Esophagus squamous epithelium (tissue), 5 donors: Measurements from ENCODE around the gene RAPGEF4. TPM values are rescaled to one million over a fixed set of nuclear protein-coding genes. Genes with fewer than 3 reads are reported as not detected.
A peak's percentile ranks its signal among the peaks of the same experiment; 100 is the strongest.

ENCODE experiments used
- DNase-seq: peaks from one replicate; lab custom pipeline; 2025; lab: John Stamatoyannopoulos, UW
- H3K27ac ChIP-seq, 4 donors: fragments of 200-600 bp; sonication (generic); one replicate each; pipeline ENCODE4 v1.5.1; 2016 to 2019; ENCODE audit warnings: mild to moderate bottlenecking in 1 of 4
- H3K27me3 ChIP-seq, 4 donors: fragments of 200-600 bp; sonication (generic); 1 replicate in 3 of 4; 2 replicates in 1 of 4; pipeline versions ENCODE4 v1.5.1 to v1.6.0; 2017 to 2021; ENCODE audit warnings: antibody characterized with exemption in 1 of 4
- H3K36me3 ChIP-seq, 3 donors: fragments of 200-600 bp; sonication (generic); one replicate each; pipeline ENCODE4 v1.5.1; 2016 to 2019
- H3K4me1 ChIP-seq, 3 donors: fragments of 200-600 bp; sonication (generic); one replicate each; pipeline ENCODE4 v1.5.1; 2017 to 2019
- H3K4me3 ChIP-seq, 4 donors: fragments of 200-600 bp; sonication (generic); 1 replicate in 3 of 4; 2 replicates in 1 of 4; pipeline ENCODE4 v1.5.1; 2016 to 2019; ENCODE audit warnings: mild to moderate bottlenecking in 2 of 4, moderate library complexity in 1 of 4
- H3K9me3 ChIP-seq, 3 donors: fragments of 200-600 bp; sonication (generic); one replicate each; pipeline ENCODE4 v1.5.1; 2016 to 2019
- CTCF ChIP-seq, 6 experiments: fragments of 450-650 bp in 4 of 6; fragments of 200-600 bp in 2 of 6; sonication (generic) in 2 of 6; IDR thresholded peaks; one replicate each; pipeline ENCODE4 v1.5.1; 2016 to 2019; ENCODE audit warnings: antibody characterized with exemption in 6 of 6, mild to moderate bottlenecking in 4 of 6, moderate library complexity in 4 of 6
- POLR2A ChIP-seq, 4 donors: fragments of 450-650 bp; IDR thresholded peaks; one replicate each; pipeline ENCODE4 v1.6.1; 2017; ENCODE audit warnings: antibody characterized with exemption in 4 of 4, mild to moderate bottlenecking in 4 of 4, moderate library complexity in 3 of 4
- WGBS, 2 donors: methylation state at CpG; one replicate each; pipeline ENCODE4 v1.1.5; 2018; 5-methylcytosine and 5-hydroxymethylcytosine counted together
- intact Hi-C: fragments of 100-400 bp; cut with DNase I; formaldehyde crosslinking; loops from one replicate; pipeline ENCODE4 v1.15.0; 2022
- total RNA-seq, 4 donors: library from RNA; depleted of rRNA; stranded (reverse); fragments of >200 nt; gene quantifications; one replicate each; pipeline ENCODE4 v1.1.0, GENCODE V29; 2016
- donor health status: DM: yes; HTN: yes; CAD: no.

The RAPGEF4 gene
- total RNA-seq, 4 donors from 2014 or later: 2.6 to 11.1 (median 2.9) TPM

DNA sequence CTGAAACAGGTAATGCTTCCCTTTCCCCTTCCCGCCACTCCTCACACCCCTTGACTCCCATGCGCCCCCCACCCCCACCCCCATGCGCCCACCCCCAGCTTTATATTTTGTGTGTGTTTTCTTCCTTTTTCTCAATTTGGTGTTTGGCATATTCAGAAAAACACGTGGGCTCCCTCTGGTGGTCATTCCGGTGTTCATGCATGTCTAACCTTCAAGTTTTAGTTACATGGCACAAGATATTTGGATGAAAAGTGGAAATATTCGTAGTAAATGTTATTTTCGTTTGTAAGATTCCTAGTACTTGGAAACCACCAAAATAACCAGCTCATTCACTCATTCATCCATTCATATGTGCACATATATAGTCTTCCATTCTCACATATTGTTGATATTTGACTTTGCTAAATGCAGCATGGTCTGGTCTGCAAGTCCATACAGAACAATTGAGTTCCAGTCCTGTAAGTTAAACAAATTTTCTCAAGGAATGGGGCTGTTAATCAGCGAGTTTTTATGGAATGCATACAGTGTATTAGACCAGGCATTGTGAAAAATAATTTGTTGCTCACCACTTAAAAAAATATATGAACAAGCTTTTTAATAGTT is 196.4 kb downstream of the RAPGEF4 start:
- peak overlapping the region in 3 of 4 donors; percentile 57 to 81 (median 66) for H3K27ac ChIP-seq
- H3K4me3 ChIP-seq: peak overlapping the region in 3 of 4 donors; percentile 4 to 49 (median 9)
- H3K4me1 ChIP-seq: peaks cover 0 to 52% (median 24%) of the 10 kb centered on the region in 3 donors
- peak; percentile 55 to 83 (median 66) for TF ChIP-seq CTCF (IDR thresholded peaks at IDR 0.05)
- no peak for TF ChIP-seq POLR2A (IDR thresholded peaks at IDR 0.05)
- no peaks in the 10 kb centered on the region for H3K36me3 ChIP-seq
- no peaks in the 10 kb centered on the region for H3K9me3 ChIP-seq
- H3K27me3 ChIP-seq: no peaks in the 10 kb centered on the region
- intact Hi-C loops: loop anchor here (5.0 to 10.0 kb wide), 2 partner anchors 67 to 125 kb away; no protein-coding TSS in a partner anchor
- no peak for DNase-seq
- WGBS, 2 donors: 2 to 3% methylated on average over 8 of the region's 8 CpGs

GRCh38 chr2:172937884-172938712 is 202.5 kb downstream of the RAPGEF4 start:
- WGBS, 2 donors: 77 to 94% methylated on average over 7 of the region's 7 CpGs
- Histone ChIP-seq H3K36me3 (no peaks in the 10 kb centered on the region), H3K9me3 (peaks cover 0 to 4% (median 0%) of the 10 kb centered on the region in 3 donors), H3K4me3 (no peak overlapping the region), H3K27me3 (peaks cover 0 to 3% (median 0%) of the 10 kb centered on the region in 4 donors), H3K4me1 (no peaks in the 10 kb centered on the region), H3K27ac (no peak overlapping the region)
- intact Hi-C loops: loop anchor here (10.0 kb wide), 1 partner anchor 73 kb away; no protein-coding TSS in a partner anchor
- TF ChIP-seq CTCF (IDR thresholded peaks at IDR 0.05) (no peak), POLR2A (IDR thresholded peaks at IDR 0.05) (no peak)
- DNase-seq: no peak

DNA sequence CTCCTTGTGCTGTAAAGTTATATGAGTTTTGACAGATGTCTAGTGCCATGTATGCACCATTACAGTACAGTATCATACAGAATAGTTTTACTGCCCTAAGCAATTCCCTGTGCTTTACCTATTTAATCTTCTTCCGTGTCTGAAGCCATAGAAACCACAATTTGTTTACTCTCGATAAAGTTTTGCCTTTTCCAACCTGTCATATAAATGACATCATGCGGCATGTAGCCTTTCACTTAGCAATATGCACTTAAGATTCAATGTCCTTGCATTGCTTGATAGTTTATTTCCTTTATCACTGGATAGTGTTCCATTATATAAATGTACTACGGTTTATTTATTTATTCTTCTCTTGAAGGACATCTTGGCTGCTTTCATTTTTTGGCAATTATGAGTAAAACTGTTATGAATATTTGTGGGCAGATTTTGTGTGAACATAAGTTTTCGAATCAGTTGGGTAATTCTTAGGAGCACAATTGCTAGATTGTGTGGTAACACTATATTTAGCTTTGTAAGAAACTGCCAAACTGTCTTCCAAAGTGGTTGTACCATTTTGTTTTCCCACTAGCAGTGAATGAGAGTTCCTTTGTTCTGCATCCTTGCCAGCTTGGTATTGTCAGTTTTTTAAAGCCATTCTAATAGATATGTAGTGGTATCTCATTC is 203.2 kb downstream of the RAPGEF4 start:
- no peak for DNase-seq
- TF ChIP-seq POLR2A (IDR thresholded peaks at IDR 0.05) (no peak), CTCF (IDR thresholded peaks at IDR 0.05) (no peak)
- WGBS, 2 donors: 63 to 74% methylated on average over 5 of the region's 5 CpGs
- peaks cover 0 to 4% (median 0%) of the 10 kb centered on the region in 3 donors for H3K9me3 ChIP-seq
- no peaks in the 10 kb centered on the region for H3K4me1 ChIP-seq
- no peaks in the 10 kb centered on the region for H3K36me3 ChIP-seq
- H3K4me3 ChIP-seq: no peak overlapping the region
- peaks cover 0 to 4% (median 0%) of the 10 kb centered on the region in 4 donors for H3K27me3 ChIP-seq
- intact Hi-C loops: loop anchor here (10.0 kb wide), 1 partner anchor 74 kb away; no protein-coding TSS in a partner anchor
- H3K27ac ChIP-seq: no peak overlapping the region

- peaks cover 0 to 4% (median 0%) of the 10 kb centered on the region in 3 donors for H3K9me3 ChIP-seq
- H3K27ac ChIP-seq: no peak overlapping the region
- H3K4me1 ChIP-seq: no peaks in the 10 kb centered on the region
- TF ChIP-seq POLR2A (IDR thresholded peaks at IDR 0.05) (no peak), CTCF (IDR thresholded peaks at IDR 0.05) (no peak)
- no peak overlapping the region for H3K4me3 ChIP-seq
- DNase-seq: no peak
- peaks cover 0 to 4% (median 0%) of the 10 kb centered on the region in 4 donors for H3K27me3 ChIP-seq
- WGBS, 2 donors: 69 to 85% methylated on average over 3 of the region's 3 CpGs
- H3K36me3 ChIP-seq: no peaks in the 10 kb centered on the region
- intact Hi-C loops: no loop called here
Observed at GRCh38 chr2:172943539-172943938, 207.9 kb downstream of the RAPGEF4 start.
